Suppressor macrophage treated with lipopolysaccharide for 4 hours (primary cell): ENCODE measurements around the gene CHTF8.

Source experiments
- DNase-seq: peaks from one replicate; pipeline ENCODE4 v3.0.0-alpha.2; 2020

The CHTF8 gene

DNA sequence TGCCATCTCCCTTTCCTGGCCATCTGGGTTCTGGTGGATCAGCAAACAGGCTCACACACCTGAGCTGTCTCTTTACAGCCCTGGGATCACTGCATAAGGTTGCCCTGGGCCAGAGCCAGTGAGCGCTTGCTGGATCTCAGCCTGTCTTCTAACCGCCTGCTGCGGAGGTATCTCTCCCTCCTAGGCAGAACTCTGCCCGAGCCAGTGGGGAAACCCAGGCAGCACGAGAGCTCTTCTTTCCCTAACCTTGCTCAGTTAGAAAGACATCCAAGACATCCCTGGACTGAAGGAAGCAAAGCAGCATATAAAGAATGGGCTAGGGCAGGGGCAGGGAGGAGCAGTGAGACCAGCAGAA is 20.5 kb downstream of the CHTF8 start:
- no peak for DNase-seq

GRCh38 chr16:69111216-69111875 is 21.0 kb downstream of the CHTF8 start:
- no peak for DNase-seq

DNA sequence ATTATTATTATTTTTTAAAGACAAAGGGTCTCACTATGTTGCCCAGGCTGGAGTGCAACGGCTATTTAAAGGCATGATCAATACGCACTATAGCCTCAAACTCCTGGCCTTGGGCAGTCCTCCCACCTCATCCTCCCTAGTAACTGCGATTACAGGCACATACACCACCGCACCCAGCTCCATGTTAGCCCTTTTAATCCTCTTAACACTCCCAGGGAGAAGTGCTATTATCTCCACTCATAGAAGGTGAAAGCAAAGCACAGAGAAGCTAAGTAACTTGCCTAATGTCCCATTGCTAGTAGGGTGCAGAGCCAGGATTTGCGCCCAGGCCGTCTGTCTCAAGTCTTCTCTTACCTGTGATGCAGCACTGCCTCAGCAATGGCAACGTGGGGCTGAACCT is 22.0 kb downstream of the CHTF8 start:
- DNase-seq = no peak

GRCh38 chr16:69109486-69110270 is 22.7 kb downstream of the CHTF8 start:
- DNase-seq = no peak

DNA sequence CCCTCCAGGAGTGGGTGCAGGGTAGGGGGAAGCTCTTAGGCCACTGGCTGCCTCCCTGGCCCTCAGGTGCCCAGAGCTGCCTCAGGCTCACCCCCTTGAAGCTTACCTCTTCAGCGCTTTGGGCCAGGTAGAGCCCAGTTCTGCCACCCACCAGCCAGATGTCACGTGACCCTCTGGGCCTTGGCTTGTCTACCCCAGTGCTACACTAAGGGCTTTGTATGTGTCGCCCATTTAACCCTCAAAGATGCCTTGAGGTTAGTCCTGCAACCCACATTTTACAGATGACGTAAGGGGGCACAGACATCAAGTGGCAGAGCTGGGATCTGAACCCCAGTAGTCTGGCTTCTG is 23.5 kb downstream of the CHTF8 start:
- no peak for DNase-seq

DNA sequence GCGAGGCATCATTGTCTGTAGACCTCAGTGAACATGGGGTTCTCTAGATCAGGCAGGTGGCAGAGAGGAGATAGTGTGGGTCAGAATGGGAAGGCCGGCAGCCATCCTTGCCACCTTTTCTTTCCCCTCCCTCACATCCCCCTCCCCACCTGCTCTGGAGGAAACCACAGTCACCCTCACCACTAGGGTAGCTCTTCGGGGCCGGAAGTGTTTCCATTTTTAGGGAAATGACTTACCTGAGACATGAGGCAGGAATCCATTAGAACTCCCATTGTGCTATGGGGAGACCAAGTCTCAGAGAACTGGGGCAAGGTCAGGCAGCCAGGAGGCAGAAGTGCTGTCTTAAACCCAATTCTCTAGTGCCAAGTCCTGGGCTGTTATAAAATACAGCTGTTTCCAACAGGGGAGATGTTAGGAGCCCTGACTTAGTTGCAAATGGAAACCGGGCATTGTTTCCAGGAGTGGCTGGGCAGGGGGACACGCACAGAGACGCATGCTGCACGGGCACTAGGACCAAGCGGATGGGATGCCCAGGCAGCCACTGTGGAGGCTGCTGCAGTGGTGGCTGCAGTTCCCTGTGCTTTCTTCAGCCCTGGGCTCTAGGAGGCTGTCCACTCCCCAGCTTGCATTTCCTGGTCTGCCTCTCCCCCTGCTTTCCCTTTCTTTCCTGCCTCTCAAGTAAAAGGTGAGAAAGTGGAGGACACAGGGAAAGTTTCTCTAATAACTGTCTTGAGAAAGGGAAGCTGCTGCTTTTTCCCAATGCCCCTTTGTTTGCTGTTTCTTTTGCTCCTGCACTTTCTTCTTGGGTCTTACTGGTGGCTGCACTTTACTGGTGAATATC is 24.1 kb downstream of the CHTF8 start:
- DNase-seq = no peak

- DNase-seq = no peak
Observed at GRCh38 chr16:69107316-69107962, 24.9 kb downstream of the CHTF8 start.

- no peak for DNase-seq
Observed at GRCh38 chr16:69106491-69107315, 25.7 kb downstream of the CHTF8 start.

DNA sequence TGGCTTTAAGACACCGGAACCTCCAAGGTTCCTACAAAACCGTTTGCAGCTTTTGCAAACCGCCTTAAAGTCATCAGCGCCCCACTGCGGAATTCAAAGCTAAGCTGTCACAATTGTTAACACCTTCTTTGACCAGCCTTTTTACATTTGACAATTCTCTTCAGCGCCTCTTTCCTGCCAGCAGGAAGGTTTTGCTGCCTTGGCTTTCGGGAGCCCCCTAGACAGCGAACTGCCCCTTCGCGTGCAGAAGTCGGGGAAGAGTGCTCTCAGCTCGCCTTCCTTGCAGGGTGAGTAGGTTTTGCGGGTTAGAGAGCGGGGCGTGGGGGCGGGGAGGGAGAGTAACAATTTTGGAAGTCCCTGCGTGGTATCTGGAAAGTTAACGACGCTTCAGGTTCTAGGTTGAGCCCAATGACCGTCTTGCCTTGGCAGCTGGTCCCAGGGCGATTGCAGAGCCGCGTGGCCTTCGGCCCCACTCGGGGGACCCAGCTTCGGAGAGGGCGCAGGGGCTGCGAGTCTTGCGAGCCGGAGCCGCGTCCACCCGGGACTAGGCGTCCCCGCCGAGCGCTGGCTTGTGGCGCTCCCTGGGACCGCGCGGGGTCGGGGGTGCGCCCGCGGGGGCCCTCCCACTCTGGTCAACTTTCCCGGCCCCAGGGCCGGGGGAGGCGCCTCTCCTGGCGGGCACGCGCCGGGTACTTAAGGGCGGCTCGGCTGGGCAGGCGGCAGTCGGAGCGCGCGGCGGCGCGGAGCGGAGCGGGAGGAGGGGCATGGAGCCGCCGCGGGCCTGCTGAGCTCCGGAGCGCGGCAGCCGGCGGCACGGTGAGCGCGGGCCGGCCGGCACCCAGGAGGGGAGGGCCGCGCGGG is 26.7 kb downstream of the CHTF8 start, which contains the start of gene HAS3:
Gene HAS3, plus strand, starts transcription at position 153 of the 861 bp plus-strand sequence. CDS start 3,743 bp downstream, outside the sequence.
- peak; percentile 49 for DNase-seq

DNA sequence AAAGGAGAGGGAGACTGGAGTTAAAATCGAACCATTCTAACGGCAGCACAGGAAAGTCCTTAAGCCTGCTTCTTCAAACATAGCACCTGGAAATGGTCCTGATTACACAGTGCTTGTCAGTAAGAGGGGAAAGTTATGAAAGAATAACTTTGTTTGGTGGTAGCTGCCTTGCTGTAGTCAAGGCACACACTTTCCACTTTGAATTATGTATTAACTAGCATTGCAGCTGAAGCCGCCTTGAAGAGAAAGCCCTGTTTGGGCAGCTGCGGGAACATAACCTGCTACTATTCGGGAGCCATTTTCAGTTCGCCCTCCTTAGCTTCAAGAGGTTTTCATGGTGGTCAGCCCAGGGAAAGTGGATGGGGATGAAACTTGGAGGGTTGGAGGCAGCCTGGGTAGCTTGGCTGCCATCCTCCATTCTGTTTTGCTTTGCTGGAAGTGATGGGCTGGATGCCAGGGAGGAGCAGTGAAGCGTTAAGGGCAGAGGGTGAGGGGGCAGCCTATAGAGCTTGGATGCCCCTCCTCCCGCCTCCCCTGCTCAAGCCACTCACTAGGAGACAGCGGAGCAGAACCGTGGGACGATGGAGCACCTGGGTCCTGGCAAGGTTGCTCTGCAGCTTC is 32.2 kb downstream of the CHTF8 start:
- DNase-seq = no peak

- no peak for DNase-seq
Observed at GRCh38 chr16:69095193-69095592, 37.2 kb downstream of the CHTF8 start.

- DNase-seq = peak; percentile 21
Observed at GRCh38 chr16:69094501-69094900, 37.9 kb downstream of the CHTF8 start.

DNA sequence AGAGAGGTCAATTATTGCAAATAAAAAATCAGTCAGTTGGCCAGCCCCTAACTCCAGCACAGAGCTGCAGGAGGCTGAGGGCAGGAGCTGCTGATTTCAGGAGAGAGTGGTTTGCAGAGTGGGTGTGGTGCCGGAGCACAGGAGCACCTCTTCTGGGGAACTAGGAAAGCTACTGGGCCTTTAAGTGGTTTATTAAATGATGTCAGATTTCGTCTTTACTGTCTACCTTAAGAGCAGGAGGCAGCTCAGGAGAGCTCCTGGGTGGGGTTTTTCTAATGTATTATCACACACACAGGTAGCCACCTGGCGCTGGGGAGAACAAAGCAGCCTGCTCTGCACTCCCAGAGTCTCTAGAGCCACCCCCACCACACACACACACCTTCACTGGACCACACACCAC is 38.4 kb downstream of the CHTF8 start:
- no peak for DNase-seq

DNA sequence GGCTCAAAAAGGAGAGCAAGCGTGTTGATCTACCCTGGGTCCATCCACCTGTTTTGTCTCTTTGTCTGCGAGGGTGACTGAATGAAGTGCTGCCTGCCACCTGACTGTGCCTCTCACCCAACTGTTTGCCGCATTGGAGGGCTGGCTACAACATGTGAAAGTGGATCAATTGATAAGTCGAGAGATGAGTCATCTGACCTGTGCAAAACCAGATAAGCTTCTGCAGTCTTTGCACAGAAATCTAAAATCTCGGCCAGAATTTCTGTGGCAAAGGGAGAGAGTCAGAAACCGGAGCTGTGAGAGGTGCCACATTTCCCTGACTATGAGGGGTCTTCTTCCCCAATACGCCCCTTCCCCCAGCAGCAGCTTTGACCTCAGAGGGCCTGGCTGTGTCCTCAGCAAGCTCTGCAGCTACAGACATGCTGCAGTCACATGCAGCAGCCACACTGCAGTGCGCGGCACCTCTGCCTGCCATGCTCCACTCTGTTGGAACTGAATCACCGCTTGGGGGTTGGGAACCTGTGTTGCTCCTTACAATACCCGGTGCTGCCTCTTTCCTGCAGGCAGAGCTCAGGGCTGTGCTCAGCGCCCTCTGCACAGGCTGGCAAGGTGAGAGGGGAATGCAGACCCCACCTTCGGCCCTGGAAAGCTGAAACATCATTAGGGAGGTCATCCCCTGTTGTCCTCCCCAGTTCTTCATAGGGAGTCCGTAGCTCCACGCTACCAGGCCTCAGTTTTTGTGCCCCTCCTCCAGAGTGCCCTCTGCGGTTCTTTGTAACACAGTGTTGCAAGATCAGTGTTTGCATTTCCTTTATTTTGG is 43.1 kb downstream of the CHTF8 start:
- DNase-seq = no peak

- DNase-seq = no peak
Observed at GRCh38 chr16:69088684-69089083, 43.7 kb downstream of the CHTF8 start.

GRCh38 chr16:69087161-69087581 is 45.2 kb downstream of the CHTF8 start:
- DNase-seq = no peak

DNA sequence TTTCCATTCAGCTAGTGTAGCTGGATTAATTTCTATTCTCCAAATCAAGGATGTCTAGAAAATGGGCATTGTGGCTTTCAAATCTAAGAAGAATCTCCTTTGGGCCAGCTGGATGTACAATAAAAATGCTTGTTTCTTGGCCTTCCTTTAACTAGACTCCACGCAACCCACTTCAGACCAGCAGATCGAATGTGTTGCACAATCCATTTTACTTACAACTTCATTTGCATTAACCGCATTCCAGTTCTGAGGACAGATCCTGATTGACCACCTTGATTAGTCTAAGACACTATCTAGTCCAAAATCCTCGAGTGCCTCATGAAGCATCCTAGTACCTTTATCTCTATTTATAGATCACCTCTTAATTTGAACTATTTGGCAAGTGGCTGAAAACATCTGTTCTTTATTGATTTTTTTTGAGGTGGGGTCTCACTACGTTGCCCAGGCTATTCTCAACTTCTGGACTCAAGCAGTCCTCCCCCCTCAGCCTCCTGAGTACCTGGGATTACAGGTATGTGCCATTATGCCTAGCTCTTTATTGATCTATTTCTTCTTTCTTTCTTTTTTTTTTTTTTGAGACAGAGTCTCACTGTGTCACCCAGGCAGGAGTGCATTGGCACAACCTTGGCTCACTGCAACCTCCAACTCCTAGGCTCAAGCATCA is 47.2 kb downstream of the CHTF8 start:
- DNase-seq = no peak

DNA sequence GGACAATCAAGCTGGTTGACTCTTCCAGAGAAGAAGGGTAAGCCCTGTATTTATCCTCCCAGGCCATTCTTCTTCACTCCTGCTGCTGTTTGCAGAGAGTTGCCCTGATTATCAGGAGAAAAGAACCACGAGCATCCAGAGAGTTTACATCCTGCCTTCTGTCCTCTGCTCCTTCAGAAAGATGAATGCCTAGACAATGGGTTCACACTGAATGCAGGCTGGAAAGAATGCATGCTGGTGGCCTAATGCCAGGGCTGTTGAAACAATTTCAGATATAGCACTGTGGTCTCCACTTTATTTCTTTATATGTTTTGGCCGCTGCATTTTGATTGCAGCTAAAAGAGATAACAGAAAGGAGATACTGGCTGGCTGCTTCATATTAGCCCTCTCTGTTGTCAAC is 48.1 kb downstream of the CHTF8 start:
- no peak for DNase-seq

GRCh38 chr16:69083306-69083941 is 49.0 kb downstream of the CHTF8 start:
- DNase-seq = no peak
